IPS-NIHi11 (cell line): ENCODE measurements around the gene NR2C1.
"Not testable (repeated sequence)": the region's sequence is repeated elsewhere in the genome, so short reads cannot be mapped to it uniquely, and the experiment has no call there.

Experiments
- DNase-seq: peaks from one replicate; pipeline ENCODE4 v3.0.0; 2012; ENCODE audit warnings: mixed read lengths, low spot score

The NR2C1 gene

DNA sequence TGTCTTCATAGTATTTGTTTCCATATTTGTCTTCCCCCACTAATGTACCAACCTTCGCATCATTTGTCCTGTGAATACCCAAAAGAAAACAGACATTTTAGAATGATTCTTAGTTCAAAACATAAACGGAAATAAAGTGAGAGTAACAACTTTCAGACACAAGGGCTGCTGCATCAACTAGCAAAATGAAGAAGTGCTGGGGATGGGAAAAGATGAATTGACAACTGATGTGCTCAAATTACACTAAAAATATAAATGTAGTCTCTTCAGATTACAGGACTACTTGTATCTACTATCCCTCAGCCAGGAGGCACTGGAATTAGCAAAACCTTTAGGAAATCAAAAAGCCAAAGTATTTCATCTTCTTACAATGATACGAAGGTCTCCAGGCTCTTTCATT lies 70.7 kb downstream of the NR2C1 start:
- DNase-seq = no peak

DNA sequence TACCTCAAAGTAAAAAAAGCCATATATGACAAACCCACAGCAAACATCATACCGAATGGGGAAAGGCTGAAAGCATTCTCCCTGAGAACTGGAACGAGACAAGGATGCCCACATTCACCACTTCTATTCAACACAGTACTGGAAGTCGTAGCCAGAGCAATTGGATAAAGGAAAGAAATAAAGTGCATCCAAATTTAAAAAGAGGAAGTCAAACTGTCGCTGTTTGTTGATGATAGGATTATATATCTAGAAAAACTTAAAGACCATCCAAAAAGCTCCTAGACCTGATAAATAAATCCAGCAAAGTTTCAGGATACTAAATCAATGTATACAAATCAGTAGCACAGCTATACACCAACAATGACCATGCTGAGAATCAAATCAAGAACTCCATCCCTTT lies 75.1 kb downstream of the NR2C1 start:
- DNase-seq = no peak

DNA sequence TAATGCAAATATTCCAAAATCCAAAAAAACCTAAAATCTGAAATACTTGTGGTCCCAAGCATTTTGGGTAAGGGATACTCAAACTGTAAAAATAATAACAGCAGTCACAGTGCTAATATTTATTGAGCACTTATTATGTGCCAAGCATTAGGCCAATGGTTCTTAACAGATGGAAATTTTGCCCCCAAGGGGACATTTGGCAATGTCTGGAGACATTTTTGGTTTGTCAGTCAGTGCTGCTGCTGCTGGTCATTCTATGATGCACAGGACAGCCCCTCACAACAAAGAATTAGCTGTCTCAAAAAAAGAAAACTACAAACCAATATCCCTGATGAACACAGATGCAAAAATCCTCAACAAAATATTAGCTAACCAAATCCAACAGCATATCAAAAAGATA lies 75.7 kb downstream of the NR2C1 start:
- DNase-seq = no peak

DNA sequence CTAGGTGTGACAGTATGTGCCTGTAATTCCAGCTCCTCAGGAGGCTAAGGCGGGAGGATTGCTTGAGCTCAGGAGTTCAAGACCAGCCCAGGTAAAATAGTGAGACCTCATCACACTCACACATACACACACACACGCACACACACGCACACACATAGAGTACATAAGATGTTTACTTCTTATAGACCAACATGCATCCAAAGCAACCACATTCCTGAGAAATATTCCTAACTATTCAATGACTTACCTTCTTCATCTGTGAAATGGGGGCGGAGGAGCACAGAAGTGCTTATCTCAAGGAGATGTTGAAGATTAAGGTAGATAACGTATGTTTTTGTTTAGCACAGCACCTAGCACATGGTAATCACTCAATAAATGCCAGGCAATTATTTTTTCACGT lies 76.4 kb downstream of the NR2C1 start:
- no peak for DNase-seq

DNA sequence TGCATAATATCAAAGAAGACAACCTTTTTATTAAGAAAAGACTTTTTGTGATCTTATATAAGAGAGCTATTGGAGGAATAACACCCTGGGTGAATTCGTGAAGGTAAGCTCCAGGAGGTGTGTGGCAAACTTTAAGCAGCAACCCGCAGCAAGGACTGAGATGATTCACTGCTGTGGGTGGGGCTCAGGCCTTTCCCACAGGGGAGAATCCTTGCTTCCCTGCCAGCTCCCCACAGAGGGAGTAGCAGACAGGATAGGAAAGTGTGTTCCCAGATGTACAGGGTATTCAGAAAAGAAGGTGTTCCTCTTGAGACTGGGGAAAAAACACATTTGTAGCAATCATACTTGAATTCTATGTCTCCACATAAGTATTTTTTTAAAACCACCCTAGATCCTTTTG lies 79.1 kb downstream of the NR2C1 start:
- no peak for DNase-seq

DNA sequence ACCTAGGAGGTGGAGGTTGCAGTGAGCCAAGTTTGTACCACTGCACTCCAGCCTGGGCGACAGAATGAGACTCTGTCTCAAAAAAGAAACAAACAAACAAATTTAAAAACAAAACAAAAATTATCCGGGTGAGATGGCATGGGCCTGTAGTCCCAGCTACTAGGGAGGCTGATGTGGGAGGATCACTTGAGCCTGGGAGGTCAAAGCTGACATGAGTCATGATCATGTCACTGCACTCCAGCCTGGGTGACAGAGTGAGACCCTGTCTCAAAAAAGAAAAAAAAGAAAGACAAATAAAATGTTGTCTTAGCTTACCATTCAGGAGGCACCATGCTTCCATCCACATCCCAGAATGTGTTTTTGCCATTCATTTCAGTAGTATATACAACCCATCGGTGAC lies 79.6 kb downstream of the NR2C1 start:
- DNase-seq = not testable (repeated sequence)

DNA sequence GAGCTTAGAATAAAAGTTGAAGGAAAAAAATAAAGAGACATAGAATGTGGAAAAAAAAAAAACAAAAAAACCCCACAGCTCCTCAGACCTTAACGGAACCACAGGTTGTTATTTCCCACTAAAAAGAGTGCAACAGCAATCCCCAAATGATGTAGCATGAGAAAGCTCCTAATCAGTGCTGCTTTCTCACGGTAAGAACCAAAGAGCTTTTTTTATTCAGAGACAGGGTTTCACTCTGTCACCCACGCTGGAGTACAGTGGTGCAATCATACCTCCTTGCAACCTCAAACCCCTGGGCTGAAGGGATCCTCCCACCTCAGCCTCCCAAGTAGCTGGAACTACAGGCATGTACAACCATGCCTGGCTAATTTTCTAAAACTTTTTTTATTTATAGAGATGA lies 83.2 kb downstream of the NR2C1 start:
- no peak for DNase-seq

DNA sequence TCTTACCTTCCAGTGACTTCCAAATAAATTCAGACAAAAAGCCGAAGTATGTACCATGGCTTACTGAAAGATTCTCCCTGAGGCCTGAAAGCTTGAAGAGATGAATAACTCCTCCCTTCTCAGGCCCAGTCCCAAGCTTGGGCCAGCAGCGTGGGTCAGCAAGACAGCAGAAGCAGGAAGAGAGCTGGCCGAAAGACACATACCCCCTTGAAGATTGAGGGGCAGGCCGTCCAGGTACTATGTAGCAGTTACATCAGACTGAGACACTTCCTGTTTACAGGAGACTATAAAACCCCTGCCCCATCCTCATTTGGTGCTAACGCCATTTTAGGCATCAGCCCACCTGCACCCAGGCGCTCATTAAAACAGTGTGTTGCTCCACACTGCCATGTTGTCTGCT lies 84.9 kb downstream of the NR2C1 start:
- no peak for DNase-seq

DNA sequence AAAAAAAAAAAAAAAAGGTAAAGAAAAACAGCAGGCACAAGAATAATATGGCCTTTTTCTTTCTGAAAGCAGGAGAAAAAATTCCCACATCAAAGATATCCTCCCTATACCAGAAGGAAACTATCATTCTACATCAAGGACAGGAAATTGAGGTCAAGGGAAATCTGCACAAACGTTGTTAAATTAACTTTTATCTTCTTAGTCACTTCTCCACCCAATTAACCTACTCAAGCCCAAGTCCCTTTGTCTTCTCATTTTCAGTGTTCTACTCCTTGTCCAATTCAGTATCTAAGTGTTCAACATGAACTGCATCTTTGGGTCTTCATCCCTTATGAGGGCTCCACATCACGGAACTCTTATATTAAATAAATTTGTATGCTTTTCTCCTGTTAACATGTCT lies 85.6 kb downstream of the NR2C1 start:
- DNase-seq = no peak

DNA sequence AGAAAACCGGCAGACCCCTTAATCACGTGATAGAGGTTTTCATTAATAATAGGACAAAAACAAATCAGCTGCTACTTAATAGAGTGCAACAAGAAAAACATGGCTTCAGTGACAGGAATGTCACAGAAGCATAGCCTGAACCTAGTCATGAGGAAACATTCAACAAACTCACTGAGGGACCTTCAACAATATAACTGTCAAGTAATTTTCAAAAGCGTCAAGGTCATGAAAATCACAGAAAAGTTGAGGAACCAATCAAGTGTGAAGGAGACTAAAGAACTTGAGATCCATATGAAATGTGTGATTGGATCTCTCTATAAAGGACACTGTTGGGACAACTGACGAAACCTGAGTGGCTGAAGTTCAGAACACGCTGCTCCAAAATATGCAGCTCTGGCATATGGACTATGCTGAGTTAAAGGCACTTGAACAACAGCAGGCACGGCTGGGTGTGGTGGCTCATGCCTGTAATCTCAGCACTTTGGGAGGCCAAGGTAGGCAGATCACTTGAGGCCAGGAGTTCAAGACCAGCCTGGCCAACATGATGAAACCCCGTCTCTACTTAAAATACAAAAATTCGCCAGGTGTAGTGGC lies 86.2 kb downstream of the NR2C1 start:
- no peak for DNase-seq

DNA sequence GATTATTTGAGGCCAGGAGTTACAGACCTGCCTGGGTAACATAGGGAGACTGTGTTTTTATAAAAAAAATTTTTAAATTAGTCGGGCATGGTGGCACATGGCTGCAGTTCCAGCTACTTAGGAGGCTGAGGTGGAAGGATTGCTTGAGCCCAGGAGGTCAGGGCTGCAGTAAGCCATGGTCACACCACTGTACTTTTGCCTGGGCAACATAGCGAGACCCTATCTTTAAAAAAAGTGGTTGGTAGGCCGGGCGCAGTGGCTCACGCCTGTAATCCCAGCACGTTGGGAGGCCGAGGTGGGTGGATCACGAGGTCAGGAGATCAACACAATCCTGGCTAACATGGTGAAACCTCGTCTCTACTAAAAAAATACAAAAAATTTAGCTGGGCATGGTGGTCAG lies 88.3 kb downstream of the NR2C1 start:
- DNase-seq = not testable (repeated sequence)

DNA sequence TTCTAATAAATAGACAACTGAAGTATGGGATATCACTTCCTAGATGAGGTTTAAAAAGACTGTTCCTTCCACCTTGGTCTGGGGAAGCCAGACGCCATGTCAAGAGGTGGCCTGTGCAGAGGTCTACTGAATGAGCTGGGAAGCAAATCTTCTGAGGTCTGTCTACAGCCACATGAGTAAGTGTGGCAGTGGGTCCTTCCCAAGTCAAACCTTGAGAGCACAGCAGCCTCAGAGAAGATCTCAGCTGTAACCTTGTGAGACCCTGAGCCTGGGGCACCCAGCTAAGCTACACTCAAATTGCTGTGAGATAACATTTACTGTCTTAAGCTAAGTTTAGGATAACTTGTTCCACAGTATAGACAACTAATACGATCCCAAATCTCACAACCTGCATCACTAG lies 90.1 kb downstream of the NR2C1 start:
- DNase-seq = no peak

DNA sequence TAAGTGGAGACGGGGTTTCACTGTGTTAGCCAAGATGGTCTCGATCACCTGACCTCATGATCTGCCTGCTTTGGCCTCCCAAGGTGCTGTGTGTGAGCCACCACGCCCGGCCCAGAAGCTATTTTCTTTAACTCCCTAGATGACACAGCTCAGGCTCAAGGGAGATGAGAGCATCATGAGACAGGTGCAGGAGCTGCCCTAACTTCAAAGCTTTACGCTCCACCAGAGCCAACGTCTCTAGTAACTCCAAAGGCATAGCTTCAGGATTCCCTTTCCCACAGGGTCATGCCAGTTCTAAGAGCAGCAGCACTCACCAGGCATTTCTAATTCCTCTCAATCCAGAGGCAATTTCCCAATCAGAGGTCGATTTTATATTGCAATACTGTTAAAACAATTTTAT lies 91.0 kb downstream of the NR2C1 start:
- DNase-seq = no peak

DNA sequence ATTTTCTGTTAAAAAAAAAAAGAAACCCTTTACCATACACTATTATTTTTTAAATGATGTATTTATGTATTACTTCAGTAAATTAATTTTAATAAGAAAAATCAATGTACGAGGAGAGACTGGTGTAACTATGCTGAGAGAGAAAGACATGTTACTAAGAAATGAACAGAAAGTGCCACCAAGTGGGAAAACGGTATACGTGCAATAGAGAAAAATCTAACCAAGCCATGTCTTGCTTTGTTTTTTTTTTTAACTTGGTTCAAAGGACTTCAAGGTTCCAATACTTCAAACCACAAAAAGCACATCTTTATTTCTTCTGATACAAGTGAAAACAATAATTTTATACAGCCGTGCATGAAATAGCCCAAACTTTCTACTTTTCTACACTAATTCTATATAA lies 92.8 kb downstream of the NR2C1 start:
- DNase-seq = no peak

DNA sequence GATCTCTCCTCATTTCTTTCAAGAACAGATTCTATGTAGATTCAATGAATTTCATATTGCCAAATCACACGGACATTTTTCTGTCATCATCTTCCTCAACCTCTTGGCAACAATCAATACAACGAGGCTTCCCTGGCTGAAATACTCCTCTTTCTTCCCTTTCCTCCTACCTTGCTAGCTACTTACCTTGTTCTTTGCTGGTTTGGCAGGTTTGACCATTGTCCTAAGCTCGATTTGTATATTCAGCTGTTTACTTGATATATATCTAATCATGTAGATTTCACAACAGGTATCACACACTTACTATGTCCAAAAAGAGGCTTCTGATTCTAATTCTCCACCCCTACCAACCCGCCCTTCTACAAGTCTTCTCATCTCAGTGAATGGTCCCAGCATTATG lies 93.5 kb downstream of the NR2C1 start:
- DNase-seq = no peak

DNA sequence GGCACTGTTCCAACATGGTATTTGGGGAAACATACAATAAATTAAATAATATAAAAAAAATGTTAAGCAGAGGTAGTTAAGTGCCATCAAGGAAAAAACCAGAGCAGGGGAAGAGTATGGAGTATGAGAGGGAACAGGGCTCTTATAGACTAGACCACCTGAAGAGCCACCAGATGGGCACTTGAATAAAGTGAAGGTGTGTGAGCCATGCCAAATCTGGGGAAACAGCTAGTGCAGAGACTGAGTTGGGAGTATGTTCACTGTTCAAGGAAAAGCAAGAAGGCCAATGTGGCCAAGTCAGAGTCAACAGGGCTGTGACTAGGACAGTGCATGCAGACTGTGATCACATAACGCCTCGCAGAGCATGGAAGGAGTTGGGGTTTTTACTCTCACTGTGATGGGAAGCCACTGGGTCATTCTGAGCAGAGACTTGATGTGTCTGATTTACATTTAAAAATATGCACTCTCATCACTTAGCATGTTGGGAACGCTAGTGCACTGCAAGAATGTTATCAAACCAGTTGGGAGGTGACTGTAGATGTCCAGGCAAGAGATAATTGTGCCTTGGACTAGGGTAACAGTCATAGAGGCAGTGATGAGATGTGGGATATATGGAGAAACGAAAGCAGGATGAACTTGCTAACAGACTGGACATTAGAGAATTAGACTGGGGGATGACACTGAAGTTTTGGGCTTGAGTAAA lies 95.5 kb downstream of the NR2C1 start:
- no peak for DNase-seq

DNA sequence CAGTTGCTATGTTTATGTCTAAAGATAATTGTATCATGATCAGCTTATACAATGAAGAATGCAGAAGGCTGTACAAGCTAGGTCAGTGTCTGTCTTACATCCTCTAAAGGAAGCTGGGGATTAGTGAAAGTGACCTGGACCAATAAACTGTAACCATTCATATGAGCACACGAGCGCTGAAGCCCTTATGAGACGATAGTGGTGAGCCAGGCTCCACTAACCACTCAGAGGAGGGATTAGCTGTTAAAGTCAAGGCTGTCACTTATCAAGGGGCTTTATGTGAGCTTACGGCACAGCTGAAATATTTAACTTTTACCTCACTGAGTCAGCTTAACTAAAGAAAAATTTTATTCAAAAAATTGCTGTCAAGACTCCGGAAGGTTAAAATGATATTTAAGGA lies 100.2 kb downstream of the NR2C1 start:
- DNase-seq = no peak

DNA sequence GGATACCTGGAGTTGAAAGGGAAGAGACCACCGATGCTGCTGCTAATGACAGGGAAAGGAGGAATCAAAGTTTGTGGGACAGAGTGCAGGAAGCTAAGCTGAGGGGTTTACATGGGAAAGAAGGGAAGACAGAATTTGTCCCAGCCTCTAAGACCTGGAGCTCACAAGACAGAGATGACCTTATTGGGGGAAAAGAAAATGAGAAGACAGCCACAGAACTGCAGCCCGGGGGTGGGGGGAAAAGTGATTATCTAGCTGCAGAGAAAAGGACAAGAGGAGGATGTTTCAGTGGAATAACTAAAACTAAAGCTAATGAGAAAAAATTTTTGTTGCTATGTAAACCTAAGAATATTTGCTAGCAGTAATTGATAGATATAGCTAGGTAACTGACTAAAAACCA lies 100.6 kb downstream of the NR2C1 start:
- DNase-seq = no peak

DNA sequence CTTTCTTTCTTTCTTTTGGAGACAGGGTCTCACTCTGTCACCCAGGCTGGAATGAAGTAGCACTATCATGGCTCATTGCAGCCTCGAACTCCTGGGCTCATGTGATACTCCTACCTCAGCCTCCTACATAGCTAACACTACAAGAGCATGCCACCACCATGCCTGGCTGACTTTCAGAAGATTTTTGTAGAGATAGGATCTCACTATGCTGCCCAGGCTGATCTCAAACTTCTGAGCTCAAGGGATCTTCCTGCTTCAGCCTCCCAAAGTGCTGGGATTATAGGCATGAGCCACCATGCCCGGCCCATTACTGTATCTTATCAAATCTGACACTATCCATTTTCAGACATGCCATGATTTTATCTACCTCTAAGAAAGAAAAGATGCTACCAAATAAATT lies 101.5 kb downstream of the NR2C1 start:
- no peak for DNase-seq

DNA sequence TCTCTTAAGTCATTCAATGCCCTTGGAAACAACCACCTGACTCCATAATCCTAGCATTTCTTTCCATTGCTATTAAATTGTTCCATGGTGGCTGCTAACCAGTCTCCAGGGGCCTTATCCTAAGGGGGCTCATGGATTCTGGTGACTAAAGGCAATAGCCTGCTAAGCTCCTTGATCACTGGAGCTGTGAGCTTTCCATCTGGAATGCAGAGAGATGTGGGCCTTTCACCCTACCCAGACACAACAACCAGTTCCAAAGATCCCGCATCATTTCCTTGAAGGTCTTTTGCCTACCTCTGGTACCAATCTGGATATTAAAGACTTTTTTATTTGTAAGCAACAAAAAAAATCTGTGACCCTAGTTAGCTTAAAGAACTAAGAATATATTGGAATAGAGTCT lies 102.9 kb downstream of the NR2C1 start:
- DNase-seq = no peak
